ENCODE measurements around the gene IP6K3.

The IP6K3 gene

GRCh38 chr6:33677143-33677660 lies 69.5 kb downstream of the IP6K3 start:
- no peak for DNase-seq (ENCODE audit: low read depth in 2 of 2, low spot score in 1 of 2)

- DNase-seq (ENCODE audit: low read depth in 2 of 2, low spot score in 1 of 2), result no peak
These were observed 70.1 kb downstream of the IP6K3 start for GRCh38 chr6:33676416-33677142.

- no peak for DNase-seq (ENCODE audit: low read depth in 2 of 2, low spot score in 1 of 2)
These were observed 70.7 kb downstream of the IP6K3 start for GRCh38 chr6:33675968-33676367.

DNA sequence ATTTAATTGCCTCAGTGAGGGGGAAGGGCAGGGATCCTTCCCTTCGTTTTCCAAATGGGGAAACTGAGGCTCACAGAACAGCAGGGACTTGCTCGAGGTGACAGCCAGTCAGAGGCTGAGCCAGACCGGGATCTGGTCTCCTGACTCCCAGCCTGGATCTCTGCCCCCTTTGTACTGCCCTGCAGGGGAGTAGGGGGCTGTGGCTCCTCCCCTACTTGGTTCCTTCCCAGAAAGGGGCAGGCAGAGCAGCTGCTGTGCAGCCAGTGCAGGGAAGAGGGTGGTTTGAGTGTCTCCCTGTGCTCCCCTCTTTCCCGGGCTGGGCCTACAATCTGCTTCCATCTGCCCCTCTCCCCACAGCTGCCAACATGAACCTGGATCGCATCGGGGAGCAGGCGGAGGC lies 72.9 kb downstream of the IP6K3 start:
- no peak for DNase-seq (ENCODE audit: low read depth in 2 of 2, low spot score in 1 of 2)

- DNase-seq (ENCODE audit: low read depth in 2 of 2, low spot score in 1 of 2), result no peak
These were observed 73.9 kb downstream of the IP6K3 start for GRCh38 chr6:33672808-33673207.

DNA sequence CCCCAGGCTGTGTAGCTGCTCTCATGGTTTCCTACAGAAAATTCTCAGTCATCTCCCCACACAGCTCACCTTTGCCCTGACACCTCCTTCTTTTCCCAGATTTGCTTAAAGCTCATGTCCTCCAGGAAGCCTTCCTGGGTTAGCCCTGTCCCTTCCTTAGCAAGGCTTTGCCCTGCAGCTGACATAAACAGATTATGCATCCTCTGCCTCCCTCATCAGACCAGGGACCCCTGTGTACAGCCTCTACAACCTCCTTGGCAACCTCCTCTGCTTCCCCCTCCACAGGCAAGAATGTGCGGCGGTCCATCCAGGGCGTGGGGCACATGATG lies 75.0 kb downstream of the IP6K3 start:
- DNase-seq (ENCODE audit: low read depth in 2 of 2, low spot score in 1 of 2), result no peak

All from stimulated activated CD8-positive, alpha-beta memory T cell treated with anti-CD3 and anti-CD28 coated beads, Interleukin-4, amount 100 ng/mL, for 1 hour (primary cell).